SH-SY5Y (cell line): ENCODE data around the gene PDGFRB.

Experiments
- GATA2 ChIP-seq: IDR thresholded peaks from 2 replicates; pipeline ENCODE4 v1.6.1; 2011; ENCODE audit warnings: mild to moderate bottlenecking, low read depth, low read length
- GATA3 ChIP-seq: IDR thresholded peaks from 2 replicates; pipeline ENCODE4 v1.6.1; 2011; ENCODE audit warnings: low read depth, mild to moderate bottlenecking, low read length, moderate library complexity

- TF ChIP-seq GATA2: no peak
- no peak for TF ChIP-seq GATA3
Measured at GRCh38 chr5:150189728-150190502, 34.3 kb upstream of the PDGFRB start, which contains the start of gene SLC6A7.
